Liver (tissue), 9 donors: ENCODE data around the gene PGC. TPM values are rescaled to one million over a fixed set of nuclear protein-coding genes. Genes with fewer than 3 reads are reported as not detected.
A peak's percentile ranks its signal among the peaks of the same experiment; 100 is the strongest.

ENCODE experiments used
- DNase-seq: peaks from one replicate; pipeline ENCODE4 v3.0.0-alpha.2; 2017; ENCODE audit warnings: low spot score
- H3K27ac ChIP-seq, 2 donors: one replicate each; pipeline ENCODE4 v1.7.0; 2013; ENCODE audit warnings: inconsistent platforms in 2 of 2, low read length in 2 of 2, control low read depth in 1 of 2, low read depth in 1 of 2, mild to moderate bottlenecking in 1 of 2
- H3K27me3 ChIP-seq, 4 donors: one replicate each; pipeline versions ENCODE4 v1.6.1 to v1.7.0; 2013; ENCODE audit warnings: low read length in 3 of 4, inconsistent platforms in 1 of 4, mild to moderate bottlenecking in 1 of 4, moderate library complexity in 1 of 4; ENCODE audit not compliant: control insufficient read depth in 4 of 4, insufficient read depth in 4 of 4
- H3K36me3 ChIP-seq, 4 donors: one replicate each; pipeline versions ENCODE4 v1.6.1 to v1.7.0; 2013; ENCODE audit warnings: low read length in 3 of 4, mild to moderate bottlenecking in 3 of 4, low read depth in 1 of 4, moderate library complexity in 1 of 4; ENCODE audit not compliant: control insufficient read depth in 4 of 4, insufficient read depth in 3 of 4
- H3K4me1 ChIP-seq, 4 donors: one replicate each; pipeline versions ENCODE4 v1.6.1 to v1.7.0; 2013; ENCODE audit warnings: low read length in 3 of 4, mild to moderate bottlenecking in 3 of 4, moderate library complexity in 1 of 4; ENCODE audit not compliant: control insufficient read depth in 4 of 4, insufficient read depth in 4 of 4
- H3K4me3 ChIP-seq, 3 donors: one replicate each; pipeline versions ENCODE4 v1.6.1 to v1.7.0; 2013; ENCODE audit warnings: low read length in 3 of 3, control low read depth in 1 of 3, low read depth in 1 of 3, mild to moderate bottlenecking in 1 of 3
- H3K9ac ChIP-seq, 2 donors: one replicate each; pipeline ENCODE4 v1.7.0; 2013; ENCODE audit warnings: low read length in 2 of 2, mild to moderate bottlenecking in 2 of 2, moderate library complexity in 2 of 2, control low read depth in 1 of 2, low read depth in 1 of 2
- H3K9me3 ChIP-seq, 4 donors: one replicate each; pipeline versions ENCODE4 v1.6.1 to v1.7.0; 2013; ENCODE audit warnings: low read length in 3 of 4; ENCODE audit not compliant: control insufficient read depth in 4 of 4
- EGR1 ChIP-seq, 2 donors: IDR thresholded peaks; 2 replicates each; pipeline ENCODE4 v1.6.1; 2016 to 2018; ENCODE audit warnings: antibody characterized with exemption in 2 of 2, low read depth in 2 of 2
- FOXA1 ChIP-seq: IDR thresholded peaks from 2 replicates; pipeline ENCODE4 v1.6.1; 2016; ENCODE audit warnings: antibody characterized with exemption
- FOXA2 ChIP-seq: IDR thresholded peaks from 2 replicates; pipeline ENCODE4 v1.6.1; 2016; ENCODE audit warnings: antibody characterized with exemption
- GABPA ChIP-seq, 2 donors: IDR thresholded peaks in 1 of 2; conservative IDR thresholded peaks in 1 of 2; 2 replicates each; pipeline ENCODE4 v1.6.1; 2016; ENCODE audit warnings: antibody characterized with exemption in 2 of 2, mild to moderate bottlenecking in 1 of 2, moderate library complexity in 1 of 2
- HNF4A ChIP-seq, 2 donors: conservative IDR thresholded peaks; 2 replicates each; pipeline ENCODE4 v1.6.1; 2016; ENCODE audit warnings: antibody characterized with exemption in 2 of 2, mild to moderate bottlenecking in 2 of 2
- HNF4G ChIP-seq: IDR thresholded peaks from 2 replicates; pipeline ENCODE4 v1.6.1; 2016; ENCODE audit warnings: antibody characterized with exemption
- JUND ChIP-seq, 2 donors: IDR thresholded peaks; 2 replicates each; pipeline ENCODE4 v1.6.1; 2016; ENCODE audit warnings: antibody characterized with exemption in 2 of 2
- NR2F2 ChIP-seq: IDR thresholded peaks from 2 replicates; pipeline ENCODE4 v1.6.1; 2016; ENCODE audit warnings: antibody characterized with exemption
- RAD21 ChIP-seq, 2 donors: IDR thresholded peaks; 2 replicates each; pipeline ENCODE4 v1.6.1; 2016; ENCODE audit warnings: antibody characterized with exemption in 2 of 2, mild to moderate bottlenecking in 2 of 2
- RXRA ChIP-seq, 2 donors: IDR thresholded peaks; 2 replicates each; pipeline ENCODE4 v1.6.1; 2017 to 2018; ENCODE audit warnings: antibody characterized with exemption in 2 of 2, mild to moderate bottlenecking in 1 of 2
- SP1 ChIP-seq: IDR thresholded peaks from 2 replicates; pipeline ENCODE4 v1.6.1; 2018; ENCODE audit warnings: antibody characterized with exemption, mild to moderate bottlenecking
- TAF1 ChIP-seq: conservative IDR thresholded peaks from 2 replicates; pipeline ENCODE4 v1.6.1; 2016; ENCODE audit warnings: antibody characterized with exemption, mild to moderate bottlenecking
- YY1 ChIP-seq: IDR thresholded peaks from 2 replicates; pipeline ENCODE4 v1.6.1; 2016; ENCODE audit warnings: antibody characterized with exemption, mild to moderate bottlenecking
- WGBS: extraction: QIAGEN DNeasy Blood & Tissue Kit; methylation state at CpG from one replicate; pipeline ENCODE4 v1.1.7; 2013; 5-methylcytosine and 5-hydroxymethylcytosine counted together
- polyA plus RNA-seq, 2 donors: library from polyadenylated mRNA; stranded (reverse) in 1 of 2; unstranded in 1 of 2; fragments of 200-250 nt in 1 of 2; fragments of >200 nt in 1 of 2; fragmentation: Nextera tagmentation in 1 of 2; extraction: Ambion mirVana in 1 of 2; gene quantifications; one replicate each; pipeline versions ENCODE4 v1.2.1 to v1.2.3, GENCODE V29; 2013 to 2015
- total RNA-seq, 2 donors: library from RNA; depleted of rRNA; stranded (reverse); fragments of >200 nt; gene quantifications; one replicate each; pipeline ENCODE4 v1.2.3, GENCODE V29; 2014
- TF ChIP-seq, protein P1 (sequence below): IDR thresholded peaks from 2 replicates; pipeline ENCODE4 v1.6.1; 2016; ENCODE audit warnings: antibody characterized with exemption
- TF ChIP-seq, protein P2 (sequence below): fragments of 150-350 bp; IDR thresholded peaks from 2 replicates; pipeline ENCODE4 v1.5.1; 2017; ENCODE audit warnings: improper control_type of control experiment, low read depth, low read length; ENCODE audit not compliant: missing input control
- TF ChIP-seq, protein P3 (sequence below): IDR thresholded peaks from 2 replicates; pipeline ENCODE4 v1.6.1; 2016; ENCODE audit warnings: antibody characterized with exemption
- TF ChIP-seq, protein P4 (sequence below): IDR thresholded peaks from 2 replicates; pipeline ENCODE4 v1.6.1; 2016; ENCODE audit warnings: antibody characterized with exemption, mild to moderate bottlenecking
- TF ChIP-seq, protein P5 (sequence below): IDR thresholded peaks from 2 replicates; pipeline ENCODE4 v1.6.1; 2016; ENCODE audit warnings: antibody characterized with exemption
- donor health status: healthy.
- donor health status: healthy.
- donor health status: healthy.
- donor health status: healthy.
- donor health status: healthy.

The PGC gene
- total and polyA plus RNA-seq, 4 donors: 0.05 to 0.18 TPM; not detected in 2

DNA sequence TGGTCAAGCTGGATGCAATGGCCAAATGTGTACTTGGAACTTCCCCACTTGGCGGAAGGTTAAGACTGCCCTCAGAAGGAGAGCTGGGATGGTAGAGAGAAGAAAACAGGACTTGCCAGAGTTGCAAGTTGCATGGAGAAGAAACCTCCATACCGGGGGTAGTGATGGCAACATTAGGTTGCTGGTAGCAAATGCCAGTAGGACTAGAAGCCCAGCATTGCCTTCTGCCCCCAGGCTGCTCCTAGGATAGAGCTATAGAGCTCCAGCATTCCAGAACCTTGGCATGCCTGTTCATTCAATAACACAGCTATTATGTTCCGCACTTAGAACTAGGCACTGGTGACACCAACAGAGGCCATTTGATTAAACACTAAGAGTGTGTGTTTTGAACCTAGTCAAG is 38.3 kb downstream of the PGC start:
- DNase-seq: no peak
- WGBS: 97% methylated on average over 3 of the region's 3 CpGs
- no peak overlapping the region for H3K27ac ChIP-seq
- no peaks in the 10 kb centered on the region for H3K27me3 ChIP-seq
- H3K4me1 ChIP-seq: peaks cover 4 to 18% (median 16%) of the 10 kb centered on the region in 4 donors
- no peak overlapping the region for H3K4me3 ChIP-seq
- H3K9me3 ChIP-seq: no peaks in the 10 kb centered on the region
- H3K9ac ChIP-seq: no peak overlapping the region
- TF ChIP-seq HNF4A (conservative IDR thresholded peaks at IDR 0.05) (no peak), RAD21 (IDR thresholded peaks at IDR 0.05) (no peak), JUND (IDR thresholded peaks at IDR 0.05) (no peak), RXRA (IDR thresholded peaks at IDR 0.05) (no peak), FOXA1 (no peak)
- TF ChIP-seq, protein P1, sequence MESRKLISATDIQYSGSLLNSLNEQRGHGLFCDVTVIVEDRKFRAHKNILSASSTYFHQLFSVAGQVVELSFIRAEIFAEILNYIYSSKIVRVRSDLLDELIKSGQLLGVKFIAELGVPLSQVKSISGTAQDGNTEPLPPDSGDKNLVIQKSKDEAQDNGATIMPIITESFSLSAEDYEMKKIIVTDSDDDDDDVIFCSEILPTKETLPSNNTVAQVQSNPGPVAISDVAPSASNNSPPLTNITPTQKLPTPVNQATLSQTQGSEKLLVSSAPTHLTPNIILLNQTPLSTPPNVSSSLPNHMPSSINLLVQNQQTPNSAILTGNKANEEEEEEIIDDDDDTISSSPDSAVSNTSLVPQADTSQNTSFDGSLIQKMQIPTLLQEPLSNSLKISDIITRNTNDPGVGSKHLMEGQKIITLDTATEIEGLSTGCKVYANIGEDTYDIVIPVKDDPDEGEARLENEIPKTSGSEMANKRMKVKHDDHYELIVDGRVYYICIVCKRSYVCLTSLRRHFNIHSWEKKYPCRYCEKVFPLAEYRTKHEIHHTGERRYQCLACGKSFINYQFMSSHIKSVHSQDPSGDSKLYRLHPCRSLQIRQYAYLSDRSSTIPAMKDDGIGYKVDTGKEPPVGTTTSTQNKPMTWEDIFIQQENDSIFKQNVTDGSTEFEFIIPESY: no peak
- TF ChIP-seq, protein P2, sequence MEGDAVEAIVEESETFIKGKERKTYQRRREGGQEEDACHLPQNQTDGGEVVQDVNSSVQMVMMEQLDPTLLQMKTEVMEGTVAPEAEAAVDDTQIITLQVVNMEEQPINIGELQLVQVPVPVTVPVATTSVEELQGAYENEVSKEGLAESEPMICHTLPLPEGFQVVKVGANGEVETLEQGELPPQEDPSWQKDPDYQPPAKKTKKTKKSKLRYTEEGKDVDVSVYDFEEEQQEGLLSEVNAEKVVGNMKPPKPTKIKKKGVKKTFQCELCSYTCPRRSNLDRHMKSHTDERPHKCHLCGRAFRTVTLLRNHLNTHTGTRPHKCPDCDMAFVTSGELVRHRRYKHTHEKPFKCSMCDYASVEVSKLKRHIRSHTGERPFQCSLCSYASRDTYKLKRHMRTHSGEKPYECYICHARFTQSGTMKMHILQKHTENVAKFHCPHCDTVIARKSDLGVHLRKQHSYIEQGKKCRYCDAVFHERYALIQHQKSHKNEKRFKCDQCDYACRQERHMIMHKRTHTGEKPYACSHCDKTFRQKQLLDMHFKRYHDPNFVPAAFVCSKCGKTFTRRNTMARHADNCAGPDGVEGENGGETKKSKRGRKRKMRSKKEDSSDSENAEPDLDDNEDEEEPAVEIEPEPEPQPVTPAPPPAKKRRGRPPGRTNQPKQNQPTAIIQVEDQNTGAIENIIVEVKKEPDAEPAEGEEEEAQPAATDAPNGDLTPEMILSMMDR: no peak
- TF ChIP-seq, protein P3, sequence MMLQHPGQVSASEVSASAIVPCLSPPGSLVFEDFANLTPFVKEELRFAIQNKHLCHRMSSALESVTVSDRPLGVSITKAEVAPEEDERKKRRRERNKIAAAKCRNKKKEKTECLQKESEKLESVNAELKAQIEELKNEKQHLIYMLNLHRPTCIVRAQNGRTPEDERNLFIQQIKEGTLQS: no peak
- no peaks in the 10 kb centered on the region for H3K36me3 ChIP-seq

DNA sequence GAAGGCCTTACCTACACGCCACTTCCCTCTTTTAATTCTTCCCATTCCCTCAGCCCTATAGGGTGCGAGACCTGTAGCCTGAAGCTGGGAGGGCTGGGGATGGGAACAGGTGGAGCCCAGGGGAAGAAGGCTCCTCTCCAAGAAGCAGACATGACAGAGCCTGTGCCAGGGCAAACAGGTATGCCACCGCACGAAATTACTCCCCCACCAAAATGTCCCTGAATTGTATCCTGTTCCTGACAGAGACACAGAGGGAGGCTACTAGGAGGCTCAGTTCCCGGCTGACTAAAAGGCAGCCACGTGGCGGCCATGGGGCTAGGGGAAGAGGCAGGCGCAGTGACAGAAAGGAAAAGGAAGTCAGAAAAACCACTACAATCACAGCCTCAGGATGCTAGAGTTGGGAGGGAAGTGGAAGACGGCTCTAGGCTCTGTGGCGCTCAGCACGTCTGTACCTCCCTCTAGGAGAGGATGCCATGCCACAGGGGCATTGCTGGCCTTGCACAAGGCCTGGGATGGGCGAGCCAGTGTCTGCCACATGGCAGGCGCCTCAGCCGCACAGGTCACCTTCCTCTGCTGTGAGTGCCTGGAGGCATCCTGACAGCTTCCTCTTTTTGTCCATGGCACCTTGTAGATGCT is 39.5 kb downstream of the PGC start:
- no peaks in the 10 kb centered on the region for H3K27me3 ChIP-seq
- DNase-seq: no peak
- H3K36me3 ChIP-seq: no peaks in the 10 kb centered on the region
- no peaks in the 10 kb centered on the region for H3K9me3 ChIP-seq
- TF ChIP-seq EGR1 (IDR thresholded peaks at IDR 0.05; ENCODE audit: low read depth in 2 of 2) (no peak), RAD21 (IDR thresholded peaks at IDR 0.05) (no peak), HNF4A (conservative IDR thresholded peaks at IDR 0.05) (no peak), SP1 (no peak), JUND (IDR thresholded peaks at IDR 0.05) (no peak), NR2F2 (no peak), YY1 (no peak), TAF1 (no peak), GABPA (IDR thresholded peaks at IDR 0.05 in 1 of 2, conservative IDR thresholded peaks at IDR 0.05 in 1 of 2) (no peak), HNF4G (no peak), FOXA2 (no peak)
- TF ChIP-seq, protein P2: no peak
- TF ChIP-seq, protein P4, sequence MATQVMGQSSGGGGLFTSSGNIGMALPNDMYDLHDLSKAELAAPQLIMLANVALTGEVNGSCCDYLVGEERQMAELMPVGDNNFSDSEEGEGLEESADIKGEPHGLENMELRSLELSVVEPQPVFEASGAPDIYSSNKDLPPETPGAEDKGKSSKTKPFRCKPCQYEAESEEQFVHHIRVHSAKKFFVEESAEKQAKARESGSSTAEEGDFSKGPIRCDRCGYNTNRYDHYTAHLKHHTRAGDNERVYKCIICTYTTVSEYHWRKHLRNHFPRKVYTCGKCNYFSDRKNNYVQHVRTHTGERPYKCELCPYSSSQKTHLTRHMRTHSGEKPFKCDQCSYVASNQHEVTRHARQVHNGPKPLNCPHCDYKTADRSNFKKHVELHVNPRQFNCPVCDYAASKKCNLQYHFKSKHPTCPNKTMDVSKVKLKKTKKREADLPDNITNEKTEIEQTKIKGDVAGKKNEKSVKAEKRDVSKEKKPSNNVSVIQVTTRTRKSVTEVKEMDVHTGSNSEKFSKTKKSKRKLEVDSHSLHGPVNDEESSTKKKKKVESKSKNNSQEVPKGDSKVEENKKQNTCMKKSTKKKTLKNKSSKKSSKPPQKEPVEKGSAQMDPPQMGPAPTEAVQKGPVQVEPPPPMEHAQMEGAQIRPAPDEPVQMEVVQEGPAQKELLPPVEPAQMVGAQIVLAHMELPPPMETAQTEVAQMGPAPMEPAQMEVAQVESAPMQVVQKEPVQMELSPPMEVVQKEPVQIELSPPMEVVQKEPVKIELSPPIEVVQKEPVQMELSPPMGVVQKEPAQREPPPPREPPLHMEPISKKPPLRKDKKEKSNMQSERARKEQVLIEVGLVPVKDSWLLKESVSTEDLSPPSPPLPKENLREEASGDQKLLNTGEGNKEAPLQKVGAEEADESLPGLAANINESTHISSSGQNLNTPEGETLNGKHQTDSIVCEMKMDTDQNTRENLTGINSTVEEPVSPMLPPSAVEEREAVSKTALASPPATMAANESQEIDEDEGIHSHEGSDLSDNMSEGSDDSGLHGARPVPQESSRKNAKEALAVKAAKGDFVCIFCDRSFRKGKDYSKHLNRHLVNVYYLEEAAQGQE: no peak
- TF ChIP-seq, protein P3: no peak
- TF ChIP-seq, protein P5, sequence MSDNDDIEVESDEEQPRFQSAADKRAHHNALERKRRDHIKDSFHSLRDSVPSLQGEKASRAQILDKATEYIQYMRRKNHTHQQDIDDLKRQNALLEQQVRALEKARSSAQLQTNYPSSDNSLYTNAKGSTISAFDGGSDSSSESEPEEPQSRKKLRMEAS: no peak
- peak overlapping the region in 1 of 2 donors; percentile 6 for H3K27ac ChIP-seq
- H3K4me3 ChIP-seq: no peak overlapping the region
- peaks cover 3 to 7% (median 5%) of the 10 kb centered on the region in 4 donors for H3K4me1 ChIP-seq
- 73% methylated on average over 14 of the region's 14 CpGs for WGBS
- H3K9ac ChIP-seq: no peak overlapping the region
